Stimulated activated CD4-positive, alpha-beta T cell treated with anti-CD3 and anti-CD28 coated beads, Interleukin-4, amount 100 ng/mL, for 24 hours (primary cell): ENCODE results near the gene TMEM119.
A peak's percentile ranks its signal among the peaks of the same experiment; 100 is the strongest.
"Not testable (repeated sequence)": the region's sequence is repeated elsewhere in the genome, so short reads cannot be mapped to it uniquely, and the experiment has no call there.

Experiments used
- DNase-seq: peaks from one replicate; pipeline ENCODE4 v3.0.0-alpha.2; 2020

The TMEM119 gene

DNA sequence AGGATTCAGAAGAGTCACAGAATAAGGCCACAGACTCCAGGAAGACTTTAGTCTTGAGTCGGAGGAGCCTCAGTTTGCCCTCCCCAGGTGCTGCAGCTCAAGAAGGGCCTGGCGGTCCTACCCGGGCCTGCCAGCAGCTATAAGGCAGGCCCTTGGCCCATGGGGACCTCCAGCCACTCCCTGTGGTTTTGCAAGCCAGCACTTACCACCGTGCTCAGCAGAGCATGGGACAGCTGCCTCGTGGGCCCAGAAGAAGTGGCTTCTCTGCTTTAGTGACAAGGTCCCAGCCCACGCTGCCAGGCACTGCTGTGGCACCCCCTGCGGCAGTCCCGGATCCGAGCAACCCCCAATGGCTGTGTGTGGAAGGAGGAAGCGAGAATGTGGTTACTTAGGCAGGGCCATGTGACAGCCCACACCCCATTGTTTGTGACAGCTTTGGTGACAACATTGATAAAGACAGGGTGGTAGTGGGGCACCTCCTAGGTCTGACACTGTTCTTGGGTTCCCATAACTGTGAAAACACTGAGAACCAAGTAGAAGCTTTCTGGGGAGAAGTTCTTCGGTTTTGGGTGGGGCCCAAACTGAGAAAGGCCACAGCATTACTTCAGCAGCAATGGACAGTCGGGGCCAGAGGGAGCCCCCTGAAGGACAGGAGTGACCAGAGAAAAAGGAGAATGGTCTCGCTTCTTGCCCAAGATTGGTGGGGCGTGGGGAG, 35.8 kb upstream of the TMEM119 start, which contains the start of gene SELPLG:
Gene SELPLG, minus strand, starts transcription at position 361 of the 715 bp plus-strand sequence. CDS start 9,587 bp downstream, outside the sequence.
- DNase-seq = peak; percentile 84

- no peak for DNase-seq
Measured at GRCh38 chr12:108633081-108633533, 35.2 kb upstream of the TMEM119 start.

GRCh38 chr12:108631261-108631660, 33.4 kb upstream of the TMEM119 start:
- DNase-seq = not testable (repeated sequence)

DNA sequence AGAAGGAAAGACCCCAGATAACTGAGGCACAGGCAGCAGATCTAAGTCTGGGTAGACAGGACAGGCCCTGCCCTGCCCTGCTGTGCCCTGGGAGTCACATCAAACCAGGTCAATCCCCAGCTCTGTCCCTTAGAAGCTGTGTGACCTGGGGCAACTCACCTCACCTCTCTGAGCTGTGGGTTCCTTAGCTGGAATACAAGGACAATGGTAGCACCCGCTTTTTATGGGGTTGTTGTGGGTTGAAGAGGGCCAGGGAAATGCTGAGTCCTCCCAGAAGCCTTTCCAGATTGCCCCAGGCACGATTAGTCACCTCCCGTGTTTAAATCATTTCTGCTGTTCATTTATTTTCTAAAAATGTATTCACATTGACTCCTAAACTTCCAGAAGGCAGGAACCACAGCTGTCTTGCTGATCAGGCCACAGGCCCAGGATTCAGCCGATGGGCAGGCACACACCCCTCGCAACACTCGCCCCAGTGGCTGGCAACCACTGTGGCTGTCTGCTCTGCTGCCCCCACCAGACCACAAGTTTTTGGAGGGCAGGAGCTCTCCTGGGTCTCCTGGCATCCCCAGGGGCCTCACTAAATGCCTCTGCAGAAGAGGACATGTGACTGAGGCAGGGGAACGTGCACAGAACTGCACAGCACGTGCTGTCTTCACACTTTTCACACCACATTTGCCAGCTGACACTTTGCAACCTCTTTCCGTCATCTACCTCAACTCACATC, 32.8 kb upstream of the TMEM119 start:
- DNase-seq = no peak

- peak; percentile 71 for DNase-seq
Measured at GRCh38 chr12:108629824-108630476, 32.1 kb upstream of the TMEM119 start.

DNA sequence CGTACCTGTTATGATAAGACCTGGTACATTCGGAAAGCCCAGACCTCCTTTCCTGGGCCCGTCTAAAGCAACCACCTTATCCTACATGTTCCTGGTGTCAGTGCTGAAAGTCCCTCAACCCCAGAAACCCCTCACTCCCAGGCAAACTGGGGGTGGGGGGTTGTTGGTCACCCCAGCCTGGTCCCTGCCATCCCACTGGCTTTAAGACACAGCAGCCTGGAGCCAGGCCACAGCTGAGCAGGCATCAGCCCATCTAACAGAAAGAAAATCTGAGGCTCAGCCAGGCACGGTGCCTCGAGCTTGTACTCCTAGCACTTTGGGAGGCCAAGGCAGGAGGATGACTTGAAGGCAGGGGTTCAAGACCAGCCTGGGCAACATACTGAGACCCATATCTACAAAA, 31.3 kb upstream of the TMEM119 start:
- DNase-seq = no peak

DNA sequence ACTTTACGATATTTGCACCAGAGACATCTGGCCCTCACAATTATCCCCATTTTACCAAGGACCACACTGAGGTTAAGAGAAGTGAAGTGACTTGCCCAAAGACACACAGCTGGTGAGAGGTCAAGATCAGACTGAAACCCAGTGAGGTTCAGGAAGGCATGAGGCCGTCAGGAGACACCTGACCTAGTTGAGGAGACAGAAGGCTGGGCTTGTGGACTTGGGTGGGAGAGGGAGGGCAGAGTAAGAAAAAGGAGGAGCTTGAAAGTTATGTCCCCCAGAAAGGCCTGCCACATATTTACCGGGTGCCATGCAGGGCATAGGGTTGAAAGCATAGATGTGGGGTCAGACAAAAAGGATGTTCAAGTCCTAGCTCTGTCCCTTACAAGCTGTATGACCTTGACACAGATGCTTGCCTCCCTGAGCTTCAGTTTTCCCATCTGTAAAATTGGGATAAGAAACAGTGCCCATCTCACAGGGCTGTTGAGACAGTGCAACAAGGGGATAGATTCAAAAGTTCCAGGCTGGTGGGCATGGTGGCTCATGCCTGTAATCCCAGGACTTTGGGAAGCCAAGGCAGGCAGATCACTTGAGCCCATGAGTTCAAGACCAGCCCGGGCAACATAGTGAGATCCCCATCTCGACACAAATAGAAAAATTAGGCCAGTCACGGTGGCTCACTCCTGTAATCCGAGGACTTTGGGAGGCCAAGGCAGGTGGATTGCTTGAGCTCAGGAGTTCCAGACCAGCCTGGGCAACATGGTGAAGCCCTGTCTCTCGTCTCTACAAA, 29.4 kb upstream of the TMEM119 start:
- no peak for DNase-seq

GRCh38 chr12:108625228-108625627, 27.3 kb upstream of the TMEM119 start:
- DNase-seq = no peak

GRCh38 chr12:108623577-108623976, 25.7 kb upstream of the TMEM119 start:
- no peak for DNase-seq

- no peak for DNase-seq
Measured at GRCh38 chr12:108622921-108623514, 25.1 kb upstream of the TMEM119 start.

- DNase-seq = peak; percentile 19
Measured at GRCh38 chr12:108622421-108622820, 24.5 kb upstream of the TMEM119 start.

- DNase-seq = no peak
Measured at GRCh38 chr12:108621161-108621560, 23.3 kb upstream of the TMEM119 start.

- no peak for DNase-seq
Measured at GRCh38 chr12:108620236-108620879, 22.5 kb upstream of the TMEM119 start.

DNA sequence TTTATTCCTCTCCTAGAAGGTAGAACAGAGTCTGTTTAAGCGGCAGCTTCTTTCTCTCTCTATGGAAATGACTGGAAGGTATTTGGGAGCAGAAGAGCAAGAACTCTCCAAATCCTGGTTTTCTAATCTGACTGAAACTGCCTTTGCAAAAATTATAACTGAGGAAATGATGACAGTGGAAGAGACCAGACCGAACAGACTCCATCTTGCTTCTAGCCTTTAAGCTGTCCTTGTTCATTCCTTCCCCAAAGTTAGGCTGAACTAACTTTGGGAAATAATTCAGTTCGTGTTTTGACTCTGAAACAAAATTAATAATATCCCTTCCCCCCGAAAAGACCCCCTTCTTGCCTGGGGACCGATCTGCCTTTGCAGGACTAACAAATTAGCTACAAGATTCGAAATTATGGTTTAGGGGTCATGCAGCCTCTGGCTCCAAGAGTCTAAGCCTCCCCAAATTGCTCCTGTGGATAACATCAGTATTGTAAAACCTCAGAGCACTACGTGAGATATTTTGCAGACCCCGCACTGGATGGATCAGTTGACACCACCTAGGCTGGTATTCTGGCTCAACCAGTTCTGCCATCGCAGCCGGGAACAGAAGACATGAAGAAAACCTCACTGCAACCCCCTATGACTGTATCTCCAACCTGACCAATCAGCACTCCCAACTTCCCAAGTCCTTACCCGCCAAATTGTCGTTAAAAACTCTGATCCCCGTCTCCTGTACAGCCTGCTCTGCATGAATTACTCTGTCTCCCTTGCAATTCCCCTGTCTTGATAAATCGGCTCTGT, 21.7 kb upstream of the TMEM119 start:
- DNase-seq = no peak

- DNase-seq = not testable (repeated sequence)
Measured at GRCh38 chr12:108618953-108619274, 21.0 kb upstream of the TMEM119 start.

DNA sequence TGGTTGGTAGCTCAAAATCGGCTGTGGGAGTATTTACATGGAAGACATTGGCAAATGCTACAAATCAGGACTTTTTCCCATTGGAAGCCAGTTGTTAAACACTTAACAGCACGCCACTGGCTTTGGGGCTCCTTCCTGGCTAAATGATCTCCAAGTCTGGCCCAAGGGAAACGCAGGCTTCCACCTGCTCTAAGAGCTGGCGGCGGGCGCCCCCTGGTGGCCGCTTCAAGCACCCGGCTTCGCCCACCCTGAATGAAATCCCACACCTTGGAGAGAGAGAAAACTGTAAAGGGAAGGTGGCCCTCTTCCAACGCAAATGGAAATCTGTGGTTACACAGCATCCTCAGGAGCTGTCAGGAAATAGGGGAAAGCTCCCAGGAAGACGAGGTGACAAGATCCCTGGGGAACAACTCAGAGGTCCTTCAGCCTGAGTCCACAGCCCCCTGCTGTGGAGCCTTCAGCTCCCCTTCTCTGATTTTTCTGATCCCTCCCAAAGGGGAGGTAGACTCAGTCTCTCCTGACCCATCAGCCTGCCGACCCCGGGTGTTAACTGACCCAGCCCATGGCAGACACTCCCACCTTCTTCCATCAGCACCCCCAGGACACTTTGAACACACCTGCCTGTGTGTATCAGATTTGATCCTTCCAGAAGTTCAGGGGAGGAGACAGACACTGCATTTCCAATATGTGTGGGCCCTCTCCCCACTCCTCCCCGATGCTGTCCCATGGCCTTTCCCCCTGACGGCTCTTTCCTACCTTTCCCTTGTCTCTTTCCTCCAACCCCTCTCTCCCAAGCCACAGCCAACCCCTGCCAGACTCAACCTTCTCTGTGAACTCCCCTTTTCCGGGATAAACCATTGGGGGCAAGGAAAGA, 20.4 kb upstream of the TMEM119 start:
- peak; percentile 78 for DNase-seq

DNA sequence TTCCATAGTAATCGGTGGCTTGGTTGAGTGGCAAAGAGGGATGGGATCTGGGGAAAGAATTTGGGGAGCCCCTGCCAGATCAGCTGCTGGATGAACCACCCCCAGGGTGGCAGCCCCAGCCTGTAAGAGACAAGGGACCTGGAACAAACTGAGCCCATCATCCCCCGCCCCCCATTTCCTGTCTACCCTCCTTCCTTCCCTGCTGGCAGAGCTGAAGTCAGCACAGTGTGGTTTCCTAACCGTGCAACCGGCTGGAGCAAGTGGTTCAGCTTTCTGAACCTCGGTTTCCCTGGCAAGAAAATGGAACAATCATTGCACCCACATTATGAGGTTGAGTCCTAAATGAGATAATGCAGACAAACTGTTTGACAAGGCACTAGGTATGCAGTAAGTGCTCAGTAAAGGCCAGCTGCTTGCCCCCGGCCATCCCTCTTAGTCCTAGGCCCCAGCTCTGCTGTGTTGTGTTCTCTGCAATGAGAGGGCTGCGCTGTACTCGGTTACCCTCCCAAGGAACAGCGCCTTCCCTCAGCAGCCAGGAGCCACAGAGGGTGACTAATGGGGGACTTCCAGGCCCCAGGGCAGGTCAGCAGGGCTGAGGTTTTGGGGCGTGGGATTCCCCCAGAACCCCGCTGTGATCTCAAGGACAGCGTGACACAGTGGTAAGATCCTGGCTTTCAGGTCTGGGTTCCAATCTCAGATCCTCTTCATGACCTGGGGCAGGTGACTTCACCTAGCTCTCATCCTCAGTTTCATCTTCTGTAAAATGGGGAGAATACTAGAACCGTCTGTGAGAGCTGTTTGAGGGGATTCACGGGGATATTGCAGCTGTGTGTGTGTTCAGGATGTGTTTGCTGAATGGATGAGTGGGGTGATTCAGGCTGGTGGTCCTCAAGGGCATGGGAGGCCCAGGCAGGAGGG, 19.3 kb upstream of the TMEM119 start:
- peak; percentile 86 for DNase-seq

- no peak for DNase-seq
Measured at GRCh38 chr12:108616359-108616758, 18.5 kb upstream of the TMEM119 start.

DNA sequence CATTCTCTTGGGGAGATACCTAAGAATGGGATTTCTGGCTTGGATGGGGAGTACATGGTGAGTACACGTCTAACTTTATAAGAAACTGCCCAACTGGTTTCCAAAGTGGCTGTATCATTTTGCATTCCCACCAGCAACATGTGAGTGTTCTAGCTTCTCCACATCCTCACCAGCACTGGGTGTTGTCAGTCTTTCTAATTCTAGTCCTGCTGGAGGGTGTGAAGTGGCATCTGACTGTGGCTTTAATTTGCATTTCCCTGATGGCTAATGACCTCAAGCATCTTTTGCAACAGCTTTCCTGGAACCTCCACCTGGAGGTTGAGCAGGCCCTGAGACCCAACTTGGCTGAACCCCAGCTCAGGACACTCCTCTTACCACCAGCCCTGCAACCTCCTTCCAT, 18.0 kb upstream of the TMEM119 start:
- DNase-seq = no peak
